ENCODE data around the gene ZKSCAN3. TPM values are rescaled to one million over a fixed set of nuclear protein-coding genes. Genes with fewer than 3 reads are reported as not detected.

Gene ZKSCAN3
- total RNA-seq, 3 donors from 2014 or later, result 3.4 to 6.4 (median 3.6) TPM

DNA sequence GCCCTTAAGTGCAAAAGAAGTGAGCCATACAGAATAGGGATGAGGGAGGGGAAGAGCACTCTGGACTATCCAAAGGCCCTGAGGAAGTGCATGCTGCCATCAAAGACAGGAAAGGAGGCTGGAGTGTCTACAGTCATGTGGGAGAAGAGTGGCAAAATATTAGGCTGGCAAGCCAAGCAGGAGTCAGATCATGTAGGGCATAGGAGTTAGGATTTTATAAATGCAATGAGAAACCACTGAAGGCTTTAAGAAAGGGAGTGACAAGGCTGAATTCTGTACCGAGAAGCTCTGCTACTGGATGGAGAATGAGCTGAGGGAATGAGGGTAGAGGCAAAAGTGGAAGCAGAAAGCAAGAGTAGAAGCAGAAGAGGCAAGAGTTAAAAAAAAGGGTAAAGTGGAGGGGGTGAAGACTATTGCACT is 16.1 kb upstream of the ZKSCAN3 start:
- intact Hi-C loops (cut with DNase I; ENCODE audit: low total_unique reads), result no loop called here
- H3K27ac ChIP-seq, result no peak overlapping the region

DNA sequence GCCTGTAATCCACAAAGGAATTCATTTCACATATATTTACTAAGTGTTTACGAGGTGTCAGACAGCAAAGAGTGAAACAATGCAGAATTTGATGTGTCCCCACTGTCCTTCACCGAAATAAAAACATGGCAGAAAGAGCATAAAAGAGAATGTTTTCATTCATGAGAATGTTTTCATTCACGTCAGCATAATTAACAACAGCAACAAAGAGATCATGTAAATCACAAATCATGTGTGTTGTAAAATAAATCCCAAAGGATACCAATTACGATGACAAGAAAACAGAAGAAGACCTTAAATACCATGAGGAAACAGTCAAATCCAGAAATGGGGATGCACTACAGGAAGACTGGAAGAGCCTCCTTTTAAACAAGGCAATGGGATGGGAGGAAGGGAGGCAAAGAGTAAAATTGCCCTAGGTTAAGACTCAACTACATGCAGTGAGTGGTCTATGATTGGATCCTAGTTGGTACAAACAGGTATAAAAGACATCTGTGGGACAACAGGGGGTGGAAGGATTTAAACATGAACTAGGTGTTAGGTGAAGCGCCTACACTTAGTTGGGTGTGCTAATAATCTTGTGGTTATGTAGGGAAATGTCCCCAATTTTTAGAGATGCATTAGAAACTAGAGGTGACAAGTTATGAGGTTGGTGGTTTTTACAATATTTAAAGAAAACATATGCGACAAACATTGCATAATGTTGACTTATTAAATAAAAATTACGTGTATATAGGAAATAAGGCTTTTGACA is 15.3 kb upstream of the ZKSCAN3 start:
- Histone ChIP-seq H3K4me1 (peaks cover 0 to 5% of the 10 kb centered on the region in 2 donors), H3K4me3 (peak overlapping the region in 2 of 3 donors; percentile 75 to 80), H3K36me3 (no peaks in the 10 kb centered on the region), H3K27ac (peak overlapping the region; percentile 97 to 99), H3K9me3 (no peaks in the 10 kb centered on the region), H3K27me3 (no peaks in the 10 kb centered on the region)
- TF ChIP-seq, protein P1, sequence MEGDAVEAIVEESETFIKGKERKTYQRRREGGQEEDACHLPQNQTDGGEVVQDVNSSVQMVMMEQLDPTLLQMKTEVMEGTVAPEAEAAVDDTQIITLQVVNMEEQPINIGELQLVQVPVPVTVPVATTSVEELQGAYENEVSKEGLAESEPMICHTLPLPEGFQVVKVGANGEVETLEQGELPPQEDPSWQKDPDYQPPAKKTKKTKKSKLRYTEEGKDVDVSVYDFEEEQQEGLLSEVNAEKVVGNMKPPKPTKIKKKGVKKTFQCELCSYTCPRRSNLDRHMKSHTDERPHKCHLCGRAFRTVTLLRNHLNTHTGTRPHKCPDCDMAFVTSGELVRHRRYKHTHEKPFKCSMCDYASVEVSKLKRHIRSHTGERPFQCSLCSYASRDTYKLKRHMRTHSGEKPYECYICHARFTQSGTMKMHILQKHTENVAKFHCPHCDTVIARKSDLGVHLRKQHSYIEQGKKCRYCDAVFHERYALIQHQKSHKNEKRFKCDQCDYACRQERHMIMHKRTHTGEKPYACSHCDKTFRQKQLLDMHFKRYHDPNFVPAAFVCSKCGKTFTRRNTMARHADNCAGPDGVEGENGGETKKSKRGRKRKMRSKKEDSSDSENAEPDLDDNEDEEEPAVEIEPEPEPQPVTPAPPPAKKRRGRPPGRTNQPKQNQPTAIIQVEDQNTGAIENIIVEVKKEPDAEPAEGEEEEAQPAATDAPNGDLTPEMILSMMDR (IDR thresholded peaks at IDR 0.05), result no peak
- TF ChIP-seq POLR2A (IDR thresholded peaks at IDR 0.05) (no peak), POLR2AphosphoS5 (IDR thresholded peaks at IDR 0.05) (no peak)
- intact Hi-C loops (cut with DNase I; ENCODE audit: low total_unique reads), result no loop called here
- no peak for DNase-seq (ENCODE audit: low spot score in 2 of 2)

More for the DNA sequence above, 16.1 kb upstream of the ZKSCAN3 start:
- Histone ChIP-seq H3K4me3 (no peak overlapping the region), H3K9me3 (peaks cover 0 to 3% of the 10 kb centered on the region in 2 donors), H3K27me3 (no peaks in the 10 kb centered on the region), H3K4me1 (peaks cover 0 to 5% of the 10 kb centered on the region in 2 donors), H3K36me3 (no peaks in the 10 kb centered on the region)
- DNase-seq (ENCODE audit: low spot score in 2 of 2), result no peak
- no peak for TF ChIP-seq POLR2A (IDR thresholded peaks at IDR 0.05)
- TF ChIP-seq, protein P1 (IDR thresholded peaks at IDR 0.05), result no peak
- TF ChIP-seq POLR2AphosphoS5 (IDR thresholded peaks at IDR 0.05), result no peak

DNA sequence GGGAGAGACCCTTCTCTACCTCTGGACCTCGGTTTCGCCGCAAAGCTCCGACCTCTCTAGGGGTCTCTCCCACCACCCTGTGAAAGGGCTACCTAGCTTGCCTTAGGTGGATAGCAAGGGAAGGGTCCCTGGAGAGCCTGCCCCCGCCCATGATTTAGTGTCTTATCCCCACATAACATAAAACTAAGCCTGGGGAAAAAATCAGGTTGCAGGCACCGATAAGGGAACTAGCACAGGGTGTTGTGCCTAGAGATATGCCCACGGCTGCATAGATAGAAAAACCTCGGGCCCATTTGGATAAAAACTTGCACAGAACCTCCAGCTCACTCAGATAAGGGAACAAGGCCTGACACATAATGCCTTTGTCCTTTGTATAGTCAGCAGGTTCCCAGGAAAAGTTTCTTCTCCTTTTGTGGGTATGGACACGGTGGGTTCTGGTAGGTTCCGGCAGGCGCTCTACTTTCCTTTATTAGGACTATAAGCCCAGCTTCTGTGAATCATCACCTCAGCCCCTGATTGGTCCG is 14.6 kb upstream of the ZKSCAN3 start:
- peaks cover 0 to 5% of the 10 kb centered on the region in 2 donors for H3K4me1 ChIP-seq
- DNase-seq (ENCODE audit: low spot score in 2 of 2), result no peak
- no peak for TF ChIP-seq POLR2A (IDR thresholded peaks at IDR 0.05)
- TF ChIP-seq, protein P1 (IDR thresholded peaks at IDR 0.05), result no peak
- no peak for TF ChIP-seq POLR2AphosphoS5 (IDR thresholded peaks at IDR 0.05)
- no peaks in the 10 kb centered on the region for H3K36me3 ChIP-seq
- no peaks in the 10 kb centered on the region for H3K9me3 ChIP-seq
- peak overlapping the region; percentile 75 to 81 (median 80) for H3K4me3 ChIP-seq
- no peaks in the 10 kb centered on the region for H3K27me3 ChIP-seq
- peak overlapping the region; percentile 97 to 99 for H3K27ac ChIP-seq
- intact Hi-C loops (cut with DNase I; ENCODE audit: low total_unique reads), result no loop called here

DNA sequence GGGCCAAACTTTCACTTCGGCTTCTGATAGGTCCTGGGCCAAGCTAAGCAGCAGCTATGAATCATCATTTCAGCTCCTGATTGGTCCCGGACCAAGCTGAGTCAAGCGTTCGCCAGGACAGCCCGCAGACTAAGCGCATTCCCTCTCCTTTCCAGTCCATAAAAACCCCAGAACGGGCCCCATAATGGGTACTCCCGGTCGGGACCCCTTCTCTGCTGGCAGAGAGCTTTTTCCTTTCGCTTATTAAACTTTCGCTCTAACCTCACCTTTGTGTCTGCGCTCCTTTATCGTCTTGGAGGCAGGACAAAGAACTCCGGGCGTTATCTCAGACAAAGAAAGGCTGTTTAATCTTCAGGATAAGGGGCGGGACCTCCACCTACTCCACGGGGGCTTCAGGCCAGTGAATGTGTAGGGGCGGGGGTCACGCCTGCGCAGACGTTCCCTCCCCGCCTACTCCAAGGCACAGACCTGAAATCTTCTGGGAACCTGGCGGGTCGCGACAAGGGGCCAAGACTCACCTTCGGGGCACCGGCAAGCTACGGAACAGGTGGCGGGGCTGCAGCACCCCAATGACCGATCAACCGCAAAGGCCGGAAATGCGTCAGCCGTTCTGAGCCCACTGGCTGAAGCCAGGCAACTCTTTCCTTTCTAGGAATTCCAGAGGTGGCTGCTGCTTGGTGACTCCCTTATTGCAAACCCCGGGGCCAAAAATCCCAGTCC is 14.0 kb upstream of the ZKSCAN3 start, which contains the start of gene ZSCAN31:
Gene ZSCAN31, minus strand, starts transcription at position 585 of the 720 bp plus-strand sequence. CDS start 6,465 bp downstream, outside the sequence.
- Histone ChIP-seq H3K9me3 (no peaks in the 10 kb centered on the region), H3K4me3 (peak within 1 kb of the TSS; percentile 75 to 81 (median 80)), H3K27ac (peak within 1 kb of the TSS; percentile 97 to 99), H3K4me1 (peaks cover 0 to 5% of the 10 kb centered on the region in 2 donors), H3K36me3 (no peaks in the 10 kb centered on the region), H3K27me3 (no peaks in the 10 kb centered on the region)
- intact Hi-C loops (cut with DNase I; ENCODE audit: low total_unique reads), result no loop called here
- TF ChIP-seq, protein P1 (IDR thresholded peaks at IDR 0.05), result no peak
- peak; percentile 50 for TF ChIP-seq POLR2A (IDR thresholded peaks at IDR 0.05)
- TF ChIP-seq POLR2AphosphoS5 (IDR thresholded peaks at IDR 0.05), result peak; percentile 79 to 86 (median 85)
- DNase-seq (ENCODE audit: low spot score in 2 of 2), result peak; percentile 97 to 98
